ENCODE data around the gene IGF1R.

- TF ChIP-seq EZH2 (IDR thresholded peaks at IDR 0.05; ENCODE audit: low read length, unreplicated experiment) = no peak
- no peak for TF ChIP-seq CTCF (conservative IDR thresholded peaks at IDR 0.05; ENCODE audit: low read depth, low read length)
- TF ChIP-seq EZH2phosphoT487 (IDR thresholded peaks at IDR 0.05; ENCODE audit: borderline replicate concordance, low read length) = no peak
Observed at GRCh38 chr15:98980899-98981228, 332.5 kb downstream of the IGF1R start.
